HepG2 (cell line): Measurements from ENCODE around the gene COQ8A. TPM values are rescaled to one million over a fixed set of nuclear protein-coding genes. Genes with fewer than 3 reads are reported as not detected.

Experiments
- ATAC-seq: fragments of 200-7000 bp; cut with Tn5 transposase; 3 replicates; pipeline ENCODE4 v1.9.1; 2020; ENCODE audit warnings: mild to moderate bottlenecking, moderate library complexity
- BruUV-seq: library from RNA; stranded (reverse); fragments of 400-500 nt; replicated peaks from 2 replicates; lab custom pipeline; 2021; lab: Mats Ljungman, UMichigan
- CTCF ChIA-PET: fragments of 300-600 bp; formaldehyde crosslinking; extraction: SDS; loops from one replicate; lab custom pipeline; 2021; ENCODE audit warnings: low total read pairs, inconsistent platforms, low intra/inter-chr PET ratio; lab: Yijun Ruan, JAX
- POLR2A ChIA-PET: fragments of 350-600 bp; sonication (Branson Sonifier 250); formaldehyde crosslinking; loops from one replicate; lab custom pipeline; 2020; ENCODE audit warnings: antibody characterized with exemption, inconsistent platforms; lab: Yijun Ruan, JAX
- DNase-seq: peaks from one replicate; pipeline ENCODE4 v3.0.0-alpha.2; 2015; ENCODE audit warnings: low spot score
- FAIRE-seq: peaks from 3 replicates; lab custom pipeline; 2011; peaks lifted over from hg19 to GRCh38; lab: Jason Lieb, UNC
- H2AFZ ChIP-seq: one replicate; pipeline ENCODE4 v1.6.1; 2011; ENCODE audit warnings: low read length, inconsistent platforms
- H3K27ac ChIP-seq: fragments of 300-600 bp; 3 replicates; pipeline ENCODE4 v1.8.0; 2011; ENCODE audit warnings: mixed run types, mild to moderate bottlenecking, mixed read lengths, low read length, inconsistent platforms; ENCODE audit not compliant: insufficient read depth; ENCODE audit errors: extremely low read length
- H3K27me3 ChIP-seq, 2 experiments: fragments of 200-600 bp in 1 of 2; 2 replicates in 1 of 2; 3 replicates in 1 of 2; pipeline versions ENCODE4 v1.6.0 to v1.8.0; 2011; ENCODE audit warnings: low read length in 2 of 2, mild to moderate bottlenecking in 2 of 2, moderate library complexity in 2 of 2, inconsistent platforms in 1 of 2; ENCODE audit not compliant: insufficient read depth in 2 of 2, control insufficient read depth in 1 of 2
- H3K36me3 ChIP-seq, 2 experiments: fragments of 200-600 bp in 1 of 2; replicated peaks in 1 of 2; 2 replicates in 1 of 2; 3 replicates in 1 of 2; pipeline versions ENCODE4 v1.5.1 to v1.8.0; 2011; ENCODE audit warnings: low read length in 2 of 2, inconsistent platforms in 1 of 2; ENCODE audit not compliant: insufficient read depth in 2 of 2, control insufficient read depth in 1 of 2
- H3K4me1 ChIP-seq: 2 replicates; pipeline ENCODE4 v1.5.1; 2012; ENCODE audit warnings: low read length, inconsistent platforms; ENCODE audit not compliant: insufficient read depth
- H3K4me2 ChIP-seq: 2 replicates; pipeline ENCODE4 v1.6.0; 2011; ENCODE audit warnings: low read depth, low read length, inconsistent platforms
- H3K4me3 ChIP-seq, 3 experiments: fragments of 200-600 bp in 1 of 3; sonication (generic), shearing (Covaris generic) in 1 of 3; replicated peaks in 1 of 3; 2 replicates each; pipeline ENCODE4 v1.5.1; 2011 to 2016; ENCODE audit warnings: low read length in 3 of 3, inconsistent platforms in 2 of 3, low read depth in 2 of 3, mild to moderate bottlenecking in 2 of 3, control low read depth in 1 of 3, mixed read lengths in 1 of 3; ENCODE audit not compliant: insufficient read depth in 1 of 3
- H3K79me2 ChIP-seq: one replicate; pipeline ENCODE4 v1.6.1; 2011; ENCODE audit warnings: low read length, inconsistent platforms; ENCODE audit not compliant: insufficient read depth
- H3K9ac ChIP-seq: 2 replicates; pipeline ENCODE4 v1.6.0; 2011; ENCODE audit warnings: mild to moderate bottlenecking, low read depth, low read length, inconsistent platforms; ENCODE audit not compliant: insufficient read depth
- H3K9me3 ChIP-seq: 2 replicates; pipeline ENCODE4 v1.5.1; 2012; ENCODE audit warnings: mild to moderate bottlenecking, low read length
- H4K20me1 ChIP-seq: 2 replicates; pipeline ENCODE4 v1.6.0; 2011; ENCODE audit warnings: inconsistent platforms, mild to moderate bottlenecking, low read length, moderate library complexity; ENCODE audit not compliant: insufficient read depth
- FOXP4 ChIP-seq: sonication (generic); formaldehyde crosslinking; IDR thresholded peaks from 2 replicates; pipeline ENCODE4 v1.4.0; 2020; ENCODE audit warnings: missing genetic modification reagents
- HNRNPLL ChIP-seq: fragments of 200-400 bp; formaldehyde crosslinking; IDR thresholded peaks from 2 replicates; pipeline ENCODE4 v1.6.1; 2017; ENCODE audit warnings: mild to moderate bottlenecking, low read depth, low read length; ENCODE audit not compliant: poor library complexity, severe bottlenecking
- NFRKB ChIP-seq: fragments of 450-650 bp; IDR thresholded peaks from 2 replicates; pipeline ENCODE4 v1.6.1; 2017
- RORA ChIP-seq: sonication (generic); formaldehyde crosslinking; IDR thresholded peaks from 2 replicates; pipeline ENCODE4 v1.5.0; 2020; ENCODE audit warnings: mild to moderate bottlenecking, missing genetic modification reagents, moderate library complexity
- SRSF1 ChIP-seq: fragments of 200-400 bp; formaldehyde crosslinking; optimal IDR thresholded peaks from 2 replicates; pipeline ENCODE3; 2017; ENCODE audit warnings: mild to moderate bottlenecking, low read depth, low read length, moderate library complexity
- WGBS: methylation state at CpG from one replicate; pipeline ENCODE4 v1.1.6; 2017; ENCODE audit warnings: low lambda C conversion rate; 5-methylcytosine and 5-hydroxymethylcytosine counted together
- in situ Hi-C: cut with HindIII; loops from 2 replicates; pipeline ENCODE4 v1.10.0; 2017; ENCODE audit warnings: low pct_unique_long_range_greater_than_20kb; ENCODE audit not compliant: extremely low pct_ligation_motif_present
- intact Hi-C: fragments of 100-400 bp; cut with micrococcal nuclease; formaldehyde crosslinking; loops from one replicate; pipeline ENCODE4 v1.10.0; 2022; ENCODE audit not compliant: unreplicated experiment
- polyA plus RNA-seq, 8 experiments: library from polyadenylated mRNA; depleted of rRNA in 3 of 8; stranded (reverse) in 7 of 8; unstranded in 1 of 8; fragments of >200 nt; fragmentation: Illumina TruSeq in 4 of 8; extraction: Trizol in 4 of 8; gene quantifications; 2 replicates each; pipeline versions ENCODE4 v1.2.1 to v1.2.3, GENCODE V29; 2011 to 2016; ENCODE audit warnings: low read depth in 4 of 8, missing spikeins in 1 of 8, mixed read lengths in 1 of 8; ENCODE audit not compliant: insufficient read depth in 1 of 8
- total RNA-seq, 5 experiments: library from RNA; depleted of rRNA; stranded (reverse); fragments of >200 nt; fragmentation: Illumina TruSeq; extraction: Trizol; gene quantifications; 2 replicates each; pipeline ENCODE4 v1.2.3, GENCODE V29; 2016; ENCODE audit warnings: low read depth in 1 of 5
- TF ChIP-seq, protein P1 (sequence below): sonication (generic); formaldehyde crosslinking; IDR thresholded peaks from 2 replicates; pipeline ENCODE4 v1.4.0; 2020; ENCODE audit warnings: mild to moderate bottlenecking, low read depth, missing genetic modification reagents
- TF ChIP-seq, protein P2 (sequence below): sonication (generic); formaldehyde crosslinking; IDR thresholded peaks from 2 replicates; pipeline ENCODE4 v1.4.0; 2020; ENCODE audit warnings: missing genetic modification reagents, borderline replicate concordance

Gene COQ8A
- total and polyA plus RNA-seq, 2 of the 13 experiments (the other 11 are each of a cell fraction or from before 2014, with no cell fraction given): 60.4 to 88.7 TPM

DNA sequence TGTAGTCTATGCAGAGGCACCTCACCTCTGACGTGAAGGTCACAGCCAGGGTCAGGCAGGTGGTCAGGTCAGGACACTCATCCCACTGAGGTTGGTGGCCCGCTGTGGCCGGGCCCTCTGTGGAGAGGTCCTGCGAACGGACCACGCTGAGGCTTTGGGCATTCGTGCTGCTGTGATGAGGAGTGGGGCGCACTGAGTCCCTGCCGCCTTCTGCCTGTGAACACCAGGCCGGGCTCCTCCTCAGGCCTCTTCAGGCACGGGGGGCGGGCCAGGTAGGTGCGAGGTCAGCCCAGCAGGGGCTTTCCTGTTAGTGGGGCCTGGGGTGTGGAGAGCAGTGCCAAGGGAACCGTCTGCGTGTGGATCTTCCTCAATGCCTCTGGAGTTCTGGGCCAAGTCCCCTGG lies 39.0 kb downstream of the COQ8A start:
- Histone ChIP-seq H4K20me1 (peaks cover 11% of the 10 kb centered on the region; the same call in 1 of the 2 replicates), H3K79me2 (peaks cover 6% of the 10 kb centered on the region), H3K27ac (no peak overlapping the region), H3K4me1 (peaks cover 17% of the 10 kb centered on the region), H3K4me3 (no peak overlapping the region), H3K4me2 (no peak overlapping the region), H3K27me3 (no peaks in the 10 kb centered on the region), H3K9ac (no peak overlapping the region), H2AFZ (no peak overlapping the region), H3K36me3 (peaks cover 28 to 58% of the 10 kb centered on the region in 2 experiments; a peak in 4 of 5 replicates), H3K9me3 (no peaks in the 10 kb centered on the region)
- ATAC-seq: no peak
- 98% methylated on average over 7 of the region's 15 CpGs for WGBS
- POLR2A ChIA-PET: no interaction called here
- TF ChIP-seq FOXP4 (CRISPR knock-in tag) (no peak), RORA (no peak), HNRNPLL (peak; percentile 26), NFRKB (no peak), SRSF1 (no peak)
- TF ChIP-seq, protein P1, sequence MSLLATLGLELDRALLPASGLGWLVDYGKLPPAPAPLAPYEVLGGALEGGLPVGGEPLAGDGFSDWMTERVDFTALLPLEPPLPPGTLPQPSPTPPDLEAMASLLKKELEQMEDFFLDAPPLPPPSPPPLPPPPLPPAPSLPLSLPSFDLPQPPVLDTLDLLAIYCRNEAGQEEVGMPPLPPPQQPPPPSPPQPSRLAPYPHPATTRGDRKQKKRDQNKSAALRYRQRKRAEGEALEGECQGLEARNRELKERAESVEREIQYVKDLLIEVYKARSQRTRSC: no peak
- TF ChIP-seq, protein P2, sequence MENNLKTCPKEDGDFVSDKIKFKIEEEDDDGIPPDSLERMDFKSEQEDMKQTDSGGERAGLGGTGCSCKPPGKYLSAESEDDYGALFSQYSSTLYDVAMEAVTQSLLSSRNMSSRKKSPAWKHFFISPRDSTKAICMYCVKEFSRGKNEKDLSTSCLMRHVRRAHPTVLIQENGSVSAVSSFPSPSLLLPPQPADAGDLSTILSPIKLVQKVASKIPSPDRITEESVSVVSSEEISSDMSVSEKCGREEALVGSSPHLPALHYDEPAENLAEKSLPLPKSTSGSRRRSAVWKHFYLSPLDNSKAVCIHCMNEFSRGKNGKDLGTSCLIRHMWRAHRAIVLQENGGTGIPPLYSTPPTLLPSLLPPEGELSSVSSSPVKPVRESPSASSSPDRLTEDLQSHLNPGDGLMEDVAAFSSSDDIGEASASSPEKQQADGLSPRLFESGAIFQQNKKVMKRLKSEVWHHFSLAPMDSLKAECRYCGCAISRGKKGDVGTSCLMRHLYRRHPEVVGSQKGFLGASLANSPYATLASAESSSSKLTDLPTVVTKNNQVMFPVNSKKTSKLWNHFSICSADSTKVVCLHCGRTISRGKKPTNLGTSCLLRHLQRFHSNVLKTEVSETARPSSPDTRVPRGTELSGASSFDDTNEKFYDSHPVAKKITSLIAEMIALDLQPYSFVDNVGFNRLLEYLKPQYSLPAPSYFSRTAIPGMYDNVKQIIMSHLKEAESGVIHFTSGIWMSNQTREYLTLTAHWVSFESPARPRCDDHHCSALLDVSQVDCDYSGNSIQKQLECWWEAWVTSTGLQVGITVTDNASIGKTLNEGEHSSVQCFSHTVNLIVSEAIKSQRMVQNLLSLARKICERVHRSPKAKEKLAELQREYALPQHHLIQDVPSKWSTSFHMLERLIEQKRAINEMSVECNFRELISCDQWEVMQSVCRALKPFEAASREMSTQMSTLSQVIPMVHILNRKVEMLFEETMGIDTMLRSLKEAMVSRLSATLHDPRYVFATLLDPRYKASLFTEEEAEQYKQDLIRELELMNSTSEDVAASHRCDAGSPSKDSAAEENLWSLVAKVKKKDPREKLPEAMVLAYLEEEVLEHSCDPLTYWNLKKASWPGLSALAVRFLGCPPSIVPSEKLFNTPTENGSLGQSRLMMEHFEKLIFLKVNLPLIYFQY: no peak
- in situ Hi-C loops (no loop called here), intact Hi-C loops (no loop called here)
- FAIRE-seq: no peak
- no TSS peak for BruUV-seq
- DNase-seq: no peak
- CTCF ChIA-PET: no interaction called here
